Progenitor cell of endocrine pancreas (in vitro differentiated cells): ENCODE results near the gene SHC3. TPM values are rescaled to one million over a fixed set of nuclear protein-coding genes. Genes with fewer than 3 reads are reported as not detected.

Experiments used
- DNase-seq: peaks from one replicate; pipeline ENCODE4 v3.0.0; 2021; ENCODE audit warnings: low spot score; ENCODE audit not compliant: unreplicated experiment
- H3K27ac Mint-ChIP-seq: 2 replicates; pipeline ENCODE4 v1.8.0; 2021; ENCODE audit warnings: mild to moderate bottlenecking, moderate library complexity, mixed read lengths
- H3K27me3 Mint-ChIP-seq: 2 replicates; pipeline ENCODE4 v1.8.0; 2021; ENCODE audit warnings: mixed read lengths
- H3K36me3 Mint-ChIP-seq: 2 replicates; pipeline ENCODE4 v1.8.0; 2022; ENCODE audit warnings: mixed read lengths; ENCODE audit not compliant: insufficient read depth
- H3K4me1 Mint-ChIP-seq: 2 replicates; pipeline ENCODE4 v1.8.0; 2021; ENCODE audit warnings: low read depth, mixed read lengths
- H3K4me3 Mint-ChIP-seq: 2 replicates; pipeline ENCODE4 v1.8.0; 2021; ENCODE audit warnings: low read depth, mild to moderate bottlenecking, moderate library complexity, mixed read lengths
- H3K9me3 Mint-ChIP-seq: 2 replicates; pipeline ENCODE4 v1.8.0; 2021; ENCODE audit warnings: low read depth, mixed read lengths
- CTCF ChIP-seq: fragments of 200-600 bp; sonication (generic); IDR thresholded peaks from one replicate; pipeline ENCODE4 v1.5.0; 2021; ENCODE audit warnings: antibody characterized with exemption, mild to moderate bottlenecking; ENCODE audit not compliant: unreplicated experiment
- total RNA-seq: library from RNA; stranded (reverse); gene quantifications from 2 replicates; pipeline ENCODE4 v1.2.1, GENCODE V29; 2021

Gene SHC3
- total RNA-seq, 1 donor from 2014 or later: 1.3 TPM

GRCh38 chr9:89185980-89186379, 7.4 kb upstream of the SHC3 start:
- Mint-ChIP-seq H3K9me3 (no peaks in the 10 kb centered on the region), H3K27me3 (peaks cover 14% of the 10 kb centered on the region), H3K27ac (no peak overlapping the region), H3K4me1 (peaks cover 5% of the 10 kb centered on the region), H3K4me3 (no peak overlapping the region), H3K36me3 (no peaks in the 10 kb centered on the region)
- TF ChIP-seq CTCF: no peak
- peak; percentile 41 for DNase-seq

- no peak for TF ChIP-seq CTCF
- peaks cover 26% of the 10 kb centered on the region for H3K4me1 Mint-ChIP-seq
- no peaks in the 10 kb centered on the region for H3K9me3 Mint-ChIP-seq
- peaks cover 22% of the 10 kb centered on the region for H3K27me3 Mint-ChIP-seq
- DNase-seq: no peak
- no peak overlapping the region for H3K4me3 Mint-ChIP-seq
- H3K36me3 Mint-ChIP-seq: no peaks in the 10 kb centered on the region
- H3K27ac Mint-ChIP-seq: no peak overlapping the region
These were observed 4.5 kb upstream of the SHC3 start for GRCh38 chr9:89183146-89183545.

GRCh38 chr9:89182369-89182768, 3.8 kb upstream of the SHC3 start:
- H3K36me3 Mint-ChIP-seq: no peaks in the 10 kb centered on the region
- H3K27me3 Mint-ChIP-seq: peaks cover 25% of the 10 kb centered on the region
- no peak for TF ChIP-seq CTCF
- no peaks in the 10 kb centered on the region for H3K9me3 Mint-ChIP-seq
- no peak overlapping the region for H3K27ac Mint-ChIP-seq
- H3K4me1 Mint-ChIP-seq: peaks cover 26% of the 10 kb centered on the region
- no peak overlapping the region for H3K4me3 Mint-ChIP-seq
- no peak for DNase-seq

- Mint-ChIP-seq H3K4me1 (peaks cover 26% of the 10 kb centered on the region), H3K9me3 (no peaks in the 10 kb centered on the region), H3K27ac (peak overlapping the region; percentile 94), H3K4me3 (peak overlapping the region; percentile 64), H3K36me3 (no peaks in the 10 kb centered on the region), H3K27me3 (peaks cover 47% of the 10 kb centered on the region)
- DNase-seq: peak; percentile 65
- TF ChIP-seq CTCF: no peak
These were observed 1.5 kb upstream of the SHC3 start for GRCh38 chr9:89179895-89180734.

GRCh38 chr9:89179540-89179894, 899 bp upstream of the SHC3 start:
- Mint-ChIP-seq H3K9me3 (no peaks in the 10 kb centered on the region), H3K4me1 (peaks cover 26% of the 10 kb centered on the region), H3K27me3 (peaks cover 51% of the 10 kb centered on the region), H3K4me3 (peak overlapping the region; percentile 64), H3K36me3 (no peaks in the 10 kb centered on the region), H3K27ac (peak overlapping the region; percentile 94)
- no peak for DNase-seq
- no peak for TF ChIP-seq CTCF
